HepG2 (cell line): ENCODE measurements around the gene TYMS. TPM values are rescaled to one million over a fixed set of nuclear protein-coding genes. Genes with fewer than 3 reads are reported as not detected.
A peak's percentile ranks its signal among the peaks of the same experiment; 100 is the strongest.

Experiments
- ATAC-seq: fragments of 200-7000 bp; cut with Tn5 transposase; 3 replicates; pipeline ENCODE4 v1.9.1; 2020; ENCODE audit warnings: mild to moderate bottlenecking, moderate library complexity
- BruUV-seq: library from RNA; stranded (reverse); fragments of 400-500 nt; replicated peaks from 2 replicates; lab custom pipeline; 2021; lab: Mats Ljungman, UMichigan
- CTCF ChIA-PET: fragments of 300-600 bp; formaldehyde crosslinking; extraction: SDS; loops from one replicate; lab custom pipeline; 2021; ENCODE audit warnings: low total read pairs, inconsistent platforms, low intra/inter-chr PET ratio; lab: Yijun Ruan, JAX
- POLR2A ChIA-PET: fragments of 350-600 bp; sonication (Branson Sonifier 250); formaldehyde crosslinking; loops from one replicate; lab custom pipeline; 2020; ENCODE audit warnings: antibody characterized with exemption, inconsistent platforms; lab: Yijun Ruan, JAX
- DNase-seq: peaks from one replicate; pipeline ENCODE4 v3.0.0-alpha.2; 2015; ENCODE audit warnings: low spot score
- FAIRE-seq: peaks from 3 replicates; lab custom pipeline; 2011; peaks lifted over from hg19 to GRCh38; lab: Jason Lieb, UNC
- H2AFZ ChIP-seq: one replicate; pipeline ENCODE4 v1.6.1; 2011; ENCODE audit warnings: low read length, inconsistent platforms
- H3K27ac ChIP-seq: fragments of 300-600 bp; 3 replicates; pipeline ENCODE4 v1.8.0; 2011; ENCODE audit warnings: mixed run types, mild to moderate bottlenecking, mixed read lengths, low read length, inconsistent platforms; ENCODE audit not compliant: insufficient read depth; ENCODE audit errors: extremely low read length
- H3K27me3 ChIP-seq, 2 experiments: fragments of 200-600 bp in 1 of 2; 2 replicates in 1 of 2; 3 replicates in 1 of 2; pipeline versions ENCODE4 v1.6.0 to v1.8.0; 2011; ENCODE audit warnings: low read length in 2 of 2, mild to moderate bottlenecking in 2 of 2, moderate library complexity in 2 of 2, inconsistent platforms in 1 of 2; ENCODE audit not compliant: insufficient read depth in 2 of 2, control insufficient read depth in 1 of 2
- H3K36me3 ChIP-seq, 2 experiments: fragments of 200-600 bp in 1 of 2; replicated peaks in 1 of 2; 2 replicates in 1 of 2; 3 replicates in 1 of 2; pipeline versions ENCODE4 v1.5.1 to v1.8.0; 2011; ENCODE audit warnings: low read length in 2 of 2, inconsistent platforms in 1 of 2; ENCODE audit not compliant: insufficient read depth in 2 of 2, control insufficient read depth in 1 of 2
- H3K4me1 ChIP-seq: 2 replicates; pipeline ENCODE4 v1.5.1; 2012; ENCODE audit warnings: low read length, inconsistent platforms; ENCODE audit not compliant: insufficient read depth
- H3K4me2 ChIP-seq: 2 replicates; pipeline ENCODE4 v1.6.0; 2011; ENCODE audit warnings: low read depth, low read length, inconsistent platforms
- H3K4me3 ChIP-seq, 3 experiments: fragments of 200-600 bp in 1 of 3; sonication (generic), shearing (Covaris generic) in 1 of 3; replicated peaks in 1 of 3; 2 replicates each; pipeline ENCODE4 v1.5.1; 2011 to 2016; ENCODE audit warnings: low read length in 3 of 3, inconsistent platforms in 2 of 3, low read depth in 2 of 3, mild to moderate bottlenecking in 2 of 3, control low read depth in 1 of 3, mixed read lengths in 1 of 3; ENCODE audit not compliant: insufficient read depth in 1 of 3
- H3K79me2 ChIP-seq: one replicate; pipeline ENCODE4 v1.6.1; 2011; ENCODE audit warnings: low read length, inconsistent platforms; ENCODE audit not compliant: insufficient read depth
- H3K9ac ChIP-seq: 2 replicates; pipeline ENCODE4 v1.6.0; 2011; ENCODE audit warnings: mild to moderate bottlenecking, low read depth, low read length, inconsistent platforms; ENCODE audit not compliant: insufficient read depth
- H3K9me3 ChIP-seq: 2 replicates; pipeline ENCODE4 v1.5.1; 2012; ENCODE audit warnings: mild to moderate bottlenecking, low read length
- H4K20me1 ChIP-seq: 2 replicates; pipeline ENCODE4 v1.6.0; 2011; ENCODE audit warnings: inconsistent platforms, mild to moderate bottlenecking, low read length, moderate library complexity; ENCODE audit not compliant: insufficient read depth
- ETV6 ChIP-seq: sonication (generic); formaldehyde crosslinking; conservative IDR thresholded peaks from 2 replicates; pipeline ENCODE4 v1.4.0; 2020; ENCODE audit warnings: missing genetic modification reagents
- MAFF ChIP-seq: IDR thresholded peaks from 2 replicates; pipeline ENCODE4 v1.6.1; 2011; ENCODE audit warnings: low read depth, low read length, improper control_type of control experiment
- MAFK ChIP-seq, 2 experiments: IDR thresholded peaks in 1 of 2; conservative IDR thresholded peaks in 1 of 2; 2 replicates each; pipeline ENCODE4 v1.6.1; 2011; ENCODE audit warnings: improper control_type of control experiment in 2 of 2, low read length in 2 of 2
- MZF1 ChIP-seq: sonication (generic); formaldehyde crosslinking; IDR thresholded peaks from 2 replicates; pipeline ENCODE4 v1.8.1; 2023; ENCODE audit warnings: mild to moderate bottlenecking, missing genetic modification reagents, borderline replicate concordance
- PPARG ChIP-seq: conservative IDR thresholded peaks from 2 replicates; pipeline ENCODE4 v1.6.1; 2016; ENCODE audit warnings: missing biosample characterization, missing genetic modification reagents
- THAP11 ChIP-seq: IDR thresholded peaks from 2 replicates; pipeline ENCODE4 v1.6.1; 2016; ENCODE audit warnings: missing biosample characterization, missing genetic modification reagents
- TP53 ChIP-seq: sonication (generic); formaldehyde crosslinking; conservative IDR thresholded peaks from 2 replicates; pipeline ENCODE4 v1.4.0; 2020; ENCODE audit warnings: missing genetic modification reagents
- ZNF121 ChIP-seq: sonication (generic); formaldehyde crosslinking; IDR thresholded peaks from 2 replicates; pipeline ENCODE4 v1.5.0; 2020; ENCODE audit warnings: mild to moderate bottlenecking, missing genetic modification reagents
- ZNF230 ChIP-seq: sonication (generic); formaldehyde crosslinking; IDR thresholded peaks from 2 replicates; pipeline ENCODE4 v1.4.0; 2020; ENCODE audit warnings: mild to moderate bottlenecking, missing genetic modification reagents
- ZNF609 ChIP-seq: sonication (generic); formaldehyde crosslinking; IDR thresholded peaks from 2 replicates; pipeline ENCODE4 v1.4.0; 2020; ENCODE audit warnings: mild to moderate bottlenecking, missing genetic modification reagents, borderline replicate concordance
- ZNF629 ChIP-seq: sonication (generic); formaldehyde crosslinking; conservative IDR thresholded peaks from 2 replicates; pipeline ENCODE4 v1.5.0; 2020; ENCODE audit warnings: missing genetic modification reagents
- WGBS: methylation state at CpG from one replicate; pipeline ENCODE4 v1.1.6; 2017; ENCODE audit warnings: low lambda C conversion rate; 5-methylcytosine and 5-hydroxymethylcytosine counted together
- in situ Hi-C: cut with HindIII; loops from 2 replicates; pipeline ENCODE4 v1.10.0; 2017; ENCODE audit warnings: low pct_unique_long_range_greater_than_20kb; ENCODE audit not compliant: extremely low pct_ligation_motif_present
- intact Hi-C: fragments of 100-400 bp; cut with micrococcal nuclease; formaldehyde crosslinking; loops from one replicate; pipeline ENCODE4 v1.10.0; 2022; ENCODE audit not compliant: unreplicated experiment
- polyA plus RNA-seq, 8 experiments: library from polyadenylated mRNA; depleted of rRNA in 3 of 8; stranded (reverse) in 7 of 8; unstranded in 1 of 8; fragments of >200 nt; fragmentation: Illumina TruSeq in 4 of 8; extraction: Trizol in 4 of 8; gene quantifications; 2 replicates each; pipeline versions ENCODE4 v1.2.1 to v1.2.3, GENCODE V29; 2011 to 2016; ENCODE audit warnings: low read depth in 4 of 8, missing spikeins in 1 of 8, mixed read lengths in 1 of 8; ENCODE audit not compliant: insufficient read depth in 1 of 8
- total RNA-seq, 5 experiments: library from RNA; depleted of rRNA; stranded (reverse); fragments of >200 nt; fragmentation: Illumina TruSeq; extraction: Trizol; gene quantifications; 2 replicates each; pipeline ENCODE4 v1.2.3, GENCODE V29; 2016; ENCODE audit warnings: low read depth in 1 of 5
- TF ChIP-seq, protein P1 (sequence below): sonication (generic); formaldehyde crosslinking; IDR thresholded peaks from 2 replicates; pipeline ENCODE4 v1.5.0; 2020; ENCODE audit warnings: mild to moderate bottlenecking, missing genetic modification reagents, moderate library complexity

Gene TYMS
- total and polyA plus RNA-seq, 2 of the 13 experiments (the other 11 are each of a cell fraction or from before 2014, with no cell fraction given), result 80.1 to 106 TPM

- ATAC-seq, result no peak
These were observed 1.6 kb downstream of the TYMS start for GRCh38 chr18:658947-659533.

More at GRCh38 chr18:658947-659533, 1.6 kb downstream of the TYMS start:
- peaks cover 62% of the 10 kb centered on the region for H3K79me2 ChIP-seq
- H3K9me3 ChIP-seq, result no peaks in the 10 kb centered on the region
- intact Hi-C loops, result loop anchor here (2.0 to 10.0 kb wide), 4 partner anchors 37 to 176 kb away; partner anchors contain the start of gene CLUL1
- WGBS, result 83% methylated on average over 10 of the region's 10 CpGs
- TF ChIP-seq MAFF, result peak; percentile 97
- no peak; the same call in 1 of the 2 replicates for TF ChIP-seq ETV6 (CRISPR knock-in tag)
- TF ChIP-seq ZNF629 (CRISPR knock-in tag), result 0 out of 2 replicates have a peak, but pooled peaks have one; percentile 1
- 0 out of 2 replicates have a peak, but pooled peaks have one; percentile 24 for TF ChIP-seq TP53 (CRISPR knock-in tag)
- TF ChIP-seq, protein P1, sequence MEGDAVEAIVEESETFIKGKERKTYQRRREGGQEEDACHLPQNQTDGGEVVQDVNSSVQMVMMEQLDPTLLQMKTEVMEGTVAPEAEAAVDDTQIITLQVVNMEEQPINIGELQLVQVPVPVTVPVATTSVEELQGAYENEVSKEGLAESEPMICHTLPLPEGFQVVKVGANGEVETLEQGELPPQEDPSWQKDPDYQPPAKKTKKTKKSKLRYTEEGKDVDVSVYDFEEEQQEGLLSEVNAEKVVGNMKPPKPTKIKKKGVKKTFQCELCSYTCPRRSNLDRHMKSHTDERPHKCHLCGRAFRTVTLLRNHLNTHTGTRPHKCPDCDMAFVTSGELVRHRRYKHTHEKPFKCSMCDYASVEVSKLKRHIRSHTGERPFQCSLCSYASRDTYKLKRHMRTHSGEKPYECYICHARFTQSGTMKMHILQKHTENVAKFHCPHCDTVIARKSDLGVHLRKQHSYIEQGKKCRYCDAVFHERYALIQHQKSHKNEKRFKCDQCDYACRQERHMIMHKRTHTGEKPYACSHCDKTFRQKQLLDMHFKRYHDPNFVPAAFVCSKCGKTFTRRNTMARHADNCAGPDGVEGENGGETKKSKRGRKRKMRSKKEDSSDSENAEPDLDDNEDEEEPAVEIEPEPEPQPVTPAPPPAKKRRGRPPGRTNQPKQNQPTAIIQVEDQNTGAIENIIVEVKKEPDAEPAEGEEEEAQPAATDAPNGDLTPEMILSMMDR (CRISPR knock-in tag), result 0 out of 2 replicates have a peak, but pooled peaks have one; percentile 2
- TF ChIP-seq ZNF609, result 0 out of 2 replicates have a peak, but pooled peaks have one; percentile 10
- TF ChIP-seq MAFK (conservative IDR thresholded peaks at IDR 0.05 in 1 of 2, IDR thresholded peaks at IDR 0.05 in 1 of 2; ENCODE audit: low read length in 2 of 2), result peak; percentile 96 to 97
- no peak for TF ChIP-seq MZF1 (CRISPR knock-in tag)
- 0 out of 2 replicates have a peak, but pooled peaks have one; percentile 2 for TF ChIP-seq PPARG (CRISPR knock-in tag)
- TF ChIP-seq THAP11 (CRISPR knock-in tag), result no peak
- TF ChIP-seq ZNF121 (CRISPR knock-in tag), result no peak
- TF ChIP-seq ZNF230 (CRISPR knock-in tag), result 0 out of 2 replicates have a peak, but pooled peaks have one; percentile 16
- peaks cover 11 to 26% of the 10 kb centered on the region in 2 experiments for H3K36me3 ChIP-seq
- peak overlapping the region; percentile 98 for H3K9ac ChIP-seq
- in situ Hi-C loops, result no loop called here
- FAIRE-seq (no peak), DNase-seq (no peak)
- H2AFZ ChIP-seq, result no peak overlapping the region
- no peaks in the 10 kb centered on the region for H3K27me3 ChIP-seq
- peak overlapping the region; percentile 96 for H3K27ac ChIP-seq
- BruUV-seq, result TSS peak; percentile 52
- peaks cover 10% of the 10 kb centered on the region; the same call in 1 of the 2 replicates for H4K20me1 ChIP-seq
- H3K4me3 ChIP-seq, result peak overlapping the region; percentile 66 to 93 (median 91)
- H3K4me2 ChIP-seq, result peak overlapping the region; percentile 98
- H3K4me1 ChIP-seq, result peaks cover 42% of the 10 kb centered on the region
- ChIA-PET CTCF (no interaction called here), POLR2A (interaction anchor here (1.1 to 2.4 kb wide), 10 partner anchors 10 to 501 kb away, joined by 3 to 23 read pairs (median 4); partner anchors contain the start of genes ENOSF1, THOC1 and USP14)
